NCI-H146 treated with DMSO at 0.1 percent for 48 hours (cell line): ENCODE results near the gene NKAIN4.

ENCODE experiments used
- DNase-seq: peaks from one replicate; lab custom pipeline; 2025; ENCODE audit not compliant: unreplicated experiment; lab: John Stamatoyannopoulos, UW

Gene NKAIN4

DNA sequence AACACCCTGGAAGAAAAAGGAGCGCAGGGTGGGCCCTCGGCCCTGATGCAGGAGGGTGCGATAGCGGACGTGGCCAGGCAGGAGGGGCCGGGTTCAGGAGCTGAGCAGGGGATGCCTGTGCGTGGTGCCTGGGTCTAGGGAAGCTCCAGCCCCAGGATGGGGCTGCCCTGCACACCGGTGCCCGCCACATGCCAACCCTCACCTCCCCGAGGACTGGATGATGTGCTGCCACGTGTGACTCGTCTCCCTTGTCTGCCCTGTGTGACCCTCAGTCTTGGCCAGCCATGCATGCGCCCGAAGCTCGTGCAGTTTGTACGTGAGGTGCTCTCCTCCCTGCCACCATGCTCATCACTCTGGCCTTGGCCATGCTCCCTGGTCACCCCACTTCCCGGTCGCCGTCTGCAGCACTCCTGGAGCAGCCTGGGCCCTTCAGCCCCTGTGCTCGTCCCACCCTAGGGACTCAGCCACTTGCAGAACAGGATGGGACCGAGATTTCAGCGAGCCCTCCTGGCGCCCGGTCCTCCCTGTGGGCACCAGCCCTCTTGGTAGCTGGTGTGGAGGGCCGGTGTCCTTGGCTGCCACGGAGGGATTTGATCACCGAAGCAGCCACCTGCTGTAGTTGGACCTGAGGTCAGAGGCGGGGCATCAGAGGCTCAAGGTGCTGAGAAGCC lies 34.5 kb upstream of the NKAIN4 start:
- no peak for DNase-seq

DNA sequence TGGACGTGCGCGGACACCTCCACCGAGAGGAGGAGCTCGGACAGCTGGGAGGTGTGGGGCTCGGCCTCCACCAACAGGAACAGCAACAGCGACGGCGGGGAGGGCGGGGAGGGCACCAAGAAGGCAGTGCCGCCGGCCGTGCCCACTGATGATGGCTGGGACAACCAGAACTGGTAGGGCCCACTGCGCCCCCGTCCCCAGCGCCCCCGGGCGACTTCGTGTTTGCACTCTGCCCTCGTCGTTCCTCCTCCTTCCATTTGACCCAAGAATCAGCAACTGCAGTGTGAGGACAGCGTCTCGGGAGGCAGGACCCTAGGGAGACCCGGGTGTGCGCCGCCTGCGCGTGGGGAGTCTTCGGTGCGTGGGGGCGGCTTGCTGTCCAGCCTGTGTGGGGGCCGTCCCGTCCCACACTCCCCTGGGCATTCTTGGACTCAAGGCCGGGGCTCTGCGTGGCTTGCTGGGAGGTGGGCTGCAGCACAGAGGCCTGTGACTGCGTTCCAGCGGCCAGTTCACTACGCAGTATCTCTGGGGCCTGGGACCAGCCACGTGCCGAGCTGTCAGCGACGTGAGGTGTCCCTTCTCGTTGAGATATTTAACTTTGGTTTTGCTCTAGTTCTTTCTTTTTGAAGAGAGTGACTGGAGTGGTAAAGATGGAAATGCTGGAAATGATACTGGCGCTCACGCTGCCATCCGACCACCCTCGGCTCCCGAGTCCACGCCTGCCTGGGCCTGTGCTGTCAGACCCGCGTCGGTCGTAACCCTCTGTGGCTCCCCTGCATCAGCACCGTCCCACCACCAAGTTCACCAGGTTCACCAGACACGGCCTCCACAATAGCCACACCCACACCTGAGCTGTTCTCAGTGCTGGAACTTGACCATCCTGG lies 33.7 kb upstream of the NKAIN4 start:
- DNase-seq, result no peak

DNA sequence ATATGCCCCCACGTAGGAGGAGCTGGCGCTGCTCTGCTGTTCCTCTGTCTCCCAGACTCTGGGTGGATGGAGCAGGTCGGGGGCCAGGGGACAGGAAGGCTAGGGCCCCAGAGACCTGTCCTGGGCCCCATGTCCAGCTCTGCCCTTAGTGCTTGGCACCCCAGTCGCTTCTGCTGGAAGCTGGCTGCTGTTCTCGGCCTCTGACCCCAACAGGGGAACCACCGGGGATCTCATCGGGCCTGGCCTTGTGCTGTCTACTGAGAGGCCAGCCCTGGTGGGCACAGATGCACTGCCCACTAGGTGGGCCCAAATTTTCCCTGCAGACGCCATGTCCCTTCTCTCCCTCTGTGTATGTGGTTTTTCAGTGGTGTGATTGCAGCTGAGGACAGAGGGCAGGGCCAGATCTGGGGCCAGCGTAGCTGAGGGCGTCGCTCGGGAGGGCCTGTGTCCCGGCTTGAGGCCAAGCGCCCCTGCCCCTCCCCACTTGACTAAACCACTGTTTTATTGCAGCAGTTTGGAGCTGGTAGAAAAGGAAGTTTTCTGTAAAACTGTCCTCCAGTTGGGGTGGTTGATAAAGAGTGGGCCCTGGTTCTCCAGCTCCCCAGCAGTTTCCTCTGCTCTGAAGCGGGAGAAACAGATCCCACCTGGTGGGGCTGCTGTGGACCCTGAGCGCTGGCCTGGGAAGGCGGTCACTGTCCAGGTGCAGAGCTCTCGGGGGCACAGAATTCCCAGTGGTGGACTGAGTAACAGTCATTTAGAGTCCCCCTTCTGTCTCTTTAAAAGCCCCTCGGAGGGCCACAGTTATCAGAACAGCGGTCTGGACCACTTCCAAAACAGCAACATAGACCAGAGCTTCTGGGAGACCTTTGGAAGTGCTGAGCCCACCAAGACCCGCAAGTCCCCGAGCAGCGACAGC lies 32.8 kb upstream of the NKAIN4 start:
- DNase-seq, result no peak

DNA sequence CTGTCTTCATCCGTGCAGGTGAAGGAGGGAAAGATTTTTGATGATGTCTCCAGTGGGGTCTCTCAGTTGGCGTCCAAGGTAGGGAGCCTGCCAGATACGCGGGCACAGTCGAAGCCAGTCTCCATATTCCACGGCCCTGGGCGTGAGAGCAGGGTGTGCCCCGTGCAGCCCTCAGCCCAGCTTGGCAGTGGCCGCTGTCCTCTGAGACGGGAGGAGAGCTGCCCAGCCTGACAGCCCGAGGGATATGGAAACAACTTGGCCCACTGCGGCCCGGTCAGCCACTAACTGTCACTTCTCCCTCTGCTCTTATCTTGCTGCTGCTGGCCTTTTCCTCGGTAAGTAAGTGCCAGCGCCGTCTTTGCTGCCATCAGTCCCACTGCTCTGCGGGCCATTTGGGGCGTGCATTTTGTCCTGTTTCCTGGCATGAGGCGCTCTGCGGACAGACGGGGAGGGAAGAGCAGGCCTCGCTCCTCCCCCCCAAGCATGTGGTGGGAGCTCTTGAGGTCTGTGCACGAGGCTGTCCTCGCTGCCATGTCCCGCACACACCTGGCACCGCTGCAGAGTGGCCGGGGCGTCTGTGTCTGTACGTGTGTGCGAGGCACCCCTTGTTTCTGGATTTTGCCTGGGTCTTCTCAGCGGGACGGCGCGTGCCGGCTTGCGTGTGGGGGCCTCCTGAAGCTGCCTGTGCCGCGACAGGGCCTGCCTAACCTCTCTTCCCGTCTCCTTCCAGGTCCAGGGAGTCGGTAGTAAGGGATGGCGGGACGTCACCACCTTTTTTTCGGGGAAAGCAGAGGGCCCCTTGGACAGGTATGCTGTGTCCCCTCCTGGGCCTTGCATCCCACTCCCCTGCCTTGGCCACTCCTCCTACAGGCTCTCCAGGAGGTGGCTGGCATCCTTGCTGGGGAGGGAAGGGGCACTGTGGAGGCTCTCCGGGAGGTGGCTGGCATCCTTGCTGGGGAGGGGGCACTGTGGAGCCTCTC lies 31.7 kb upstream of the NKAIN4 start:
- no peak for DNase-seq

DNA sequence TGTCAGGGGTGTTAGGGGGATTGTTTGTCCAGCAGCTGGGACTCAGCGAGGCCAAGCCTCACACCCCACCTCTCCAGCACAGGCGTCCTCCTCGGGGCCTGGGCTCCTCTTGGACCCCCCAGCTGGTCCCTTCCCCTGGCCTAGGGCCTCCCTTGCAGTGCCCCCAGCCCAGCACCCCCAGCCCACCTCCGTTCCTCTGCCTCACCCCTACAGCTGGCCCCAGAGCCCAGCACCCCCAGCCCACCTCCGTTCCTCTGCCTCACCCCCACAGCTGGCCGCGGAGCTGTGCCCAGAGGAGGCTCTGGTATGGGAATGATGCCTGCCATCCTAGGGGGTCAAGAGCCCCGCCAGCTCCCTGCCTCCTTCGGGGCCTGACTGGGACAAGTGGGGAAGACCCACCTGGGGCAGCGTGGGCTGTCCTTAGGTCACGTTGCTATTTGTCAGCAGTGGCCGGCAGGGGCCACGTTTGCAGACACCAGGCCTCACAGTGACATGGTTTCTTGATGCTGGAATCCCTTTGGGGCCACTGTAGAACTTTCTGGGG lies 30.8 kb upstream of the NKAIN4 start:
- no peak for DNase-seq

DNA sequence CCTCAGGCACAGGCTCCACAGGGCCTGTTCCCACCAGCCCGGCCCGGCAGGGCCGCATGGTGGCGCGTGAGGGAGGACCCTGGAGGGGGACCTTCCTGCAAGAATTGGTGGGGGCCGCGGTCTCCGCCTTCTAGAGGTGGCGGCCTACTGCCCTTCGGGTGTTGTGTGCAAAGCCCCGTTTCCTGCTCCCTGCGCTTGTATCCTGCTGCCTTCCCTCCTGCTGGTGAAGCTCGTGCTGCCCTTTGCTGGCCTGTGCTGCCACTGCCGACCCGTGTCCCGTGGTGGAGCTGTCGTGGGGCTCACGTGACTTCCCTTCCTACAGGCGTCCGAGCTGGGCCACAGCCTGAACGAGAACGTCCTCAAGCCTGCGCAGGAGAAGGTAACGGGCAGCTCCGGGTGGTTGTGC lies 30.3 kb upstream of the NKAIN4 start:
- DNase-seq, result no peak

DNA sequence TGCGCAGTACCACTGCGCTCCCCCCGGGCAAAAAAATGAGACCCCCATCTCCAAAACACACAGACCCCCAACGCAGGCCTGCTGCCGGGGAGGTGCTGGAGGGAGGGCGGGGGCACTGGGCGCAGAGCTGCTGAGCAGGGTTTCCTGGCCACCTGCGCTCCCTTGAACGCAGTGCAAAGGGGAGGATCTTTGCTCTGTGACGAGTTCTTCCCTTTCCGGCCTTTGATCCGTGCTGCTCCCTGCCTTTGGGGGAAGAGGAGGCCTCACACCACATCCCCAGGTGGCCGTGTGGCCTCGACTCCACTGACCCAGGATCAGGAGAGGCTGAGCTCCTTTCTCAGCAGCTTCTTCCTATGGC lies 29.8 kb upstream of the NKAIN4 start:
- DNase-seq, result no peak

DNA sequence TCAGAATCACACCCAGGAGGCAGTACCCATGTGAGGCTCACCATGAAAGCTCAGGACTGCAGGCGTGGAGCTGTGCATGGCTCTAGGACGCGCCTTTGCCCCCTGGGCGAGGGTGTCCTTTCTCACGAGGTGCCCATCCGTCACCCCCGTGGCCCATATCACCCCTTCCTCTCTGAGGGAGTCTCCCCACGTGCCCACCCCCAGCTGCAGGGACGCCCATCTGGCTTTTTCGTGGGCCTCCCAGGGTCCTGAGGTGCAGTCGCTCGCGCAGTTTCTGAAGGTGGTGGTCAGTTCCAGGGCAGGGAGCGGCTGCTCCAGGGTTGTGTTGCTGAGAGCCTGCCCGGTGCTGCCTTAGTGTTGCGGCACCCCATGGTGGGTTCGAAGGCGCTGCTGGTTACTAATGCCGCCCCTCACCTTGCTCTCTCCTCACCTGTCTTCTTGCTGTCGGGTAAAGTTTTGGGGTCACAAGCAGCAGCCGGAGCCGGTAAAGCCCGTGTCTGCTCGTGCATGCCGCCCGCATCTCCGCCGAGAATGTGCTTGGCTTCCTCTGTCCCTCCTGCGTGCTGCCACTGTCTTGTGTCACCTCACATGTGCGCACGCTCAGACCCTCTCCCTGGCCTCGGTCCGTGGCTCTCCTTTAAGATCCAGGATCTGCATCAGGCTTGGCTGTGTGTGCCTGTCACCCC lies 29.3 kb upstream of the NKAIN4 start:
- no peak for DNase-seq

DNA sequence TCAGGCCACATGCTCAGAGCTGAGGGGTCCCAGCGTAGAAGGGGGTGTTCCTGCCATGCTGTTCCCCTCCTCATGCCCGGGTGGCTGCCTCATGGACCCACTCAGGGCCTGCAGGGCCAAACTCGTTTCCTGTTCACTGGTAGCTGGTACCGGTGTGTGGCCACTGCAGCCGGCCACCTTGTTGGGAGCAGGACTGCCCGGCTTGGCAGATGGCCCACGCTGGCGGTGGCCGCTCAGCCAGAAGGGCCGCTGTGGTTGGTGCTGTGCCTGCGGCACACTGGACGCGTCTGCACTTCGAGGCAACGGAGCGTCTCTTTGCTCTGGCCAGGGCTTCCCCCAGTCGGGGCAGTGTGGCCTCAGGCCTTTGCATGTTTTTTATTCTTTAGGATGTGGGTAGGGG lies 28.7 kb upstream of the NKAIN4 start:
- no peak for DNase-seq

DNA sequence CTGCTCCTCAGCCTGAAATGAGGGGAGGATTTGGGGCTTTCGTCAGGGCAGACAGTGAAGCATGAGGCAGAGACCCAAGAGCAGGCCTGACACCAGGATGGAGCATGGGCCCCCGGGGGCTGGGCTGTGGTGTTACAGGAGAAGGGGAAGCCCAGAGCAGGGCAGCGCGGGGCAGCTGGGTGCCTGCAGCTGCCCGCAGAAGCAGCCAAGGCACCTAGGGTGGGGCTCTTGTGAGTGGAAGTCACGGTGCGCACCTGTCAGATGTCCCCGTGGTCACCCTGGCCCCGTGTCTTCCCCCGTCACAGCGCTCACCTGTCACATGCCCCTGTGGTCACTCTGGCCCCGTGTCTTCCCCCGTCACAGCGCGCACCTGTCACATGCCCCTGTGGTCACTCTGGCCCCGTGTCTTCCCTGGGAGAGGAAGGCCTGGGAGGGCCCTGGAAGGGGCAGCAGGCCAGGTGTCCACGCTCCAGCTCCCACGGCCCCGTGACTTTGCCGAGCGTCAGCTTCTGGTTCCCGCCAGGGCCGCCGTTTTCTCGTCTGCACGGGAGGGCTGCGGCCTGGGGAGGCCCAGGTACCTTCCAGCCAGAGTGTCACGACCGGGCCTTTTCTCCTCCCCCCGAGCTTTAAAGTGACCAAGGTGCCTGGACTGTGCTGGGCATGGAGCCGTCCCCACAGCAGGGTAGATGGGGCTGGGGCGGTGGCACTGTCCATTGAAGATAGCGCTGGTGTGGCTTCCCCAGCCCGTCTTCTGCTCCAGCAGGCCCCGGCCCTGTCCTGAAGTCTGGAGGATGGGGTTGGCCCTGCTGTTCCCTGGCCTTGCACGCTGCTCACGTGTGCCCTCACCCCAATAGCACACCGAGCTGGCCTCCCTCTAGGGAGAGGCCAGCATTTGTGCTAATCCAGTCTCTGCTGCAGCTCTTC lies 27.7 kb upstream of the NKAIN4 start:
- DNase-seq, result no peak

DNA sequence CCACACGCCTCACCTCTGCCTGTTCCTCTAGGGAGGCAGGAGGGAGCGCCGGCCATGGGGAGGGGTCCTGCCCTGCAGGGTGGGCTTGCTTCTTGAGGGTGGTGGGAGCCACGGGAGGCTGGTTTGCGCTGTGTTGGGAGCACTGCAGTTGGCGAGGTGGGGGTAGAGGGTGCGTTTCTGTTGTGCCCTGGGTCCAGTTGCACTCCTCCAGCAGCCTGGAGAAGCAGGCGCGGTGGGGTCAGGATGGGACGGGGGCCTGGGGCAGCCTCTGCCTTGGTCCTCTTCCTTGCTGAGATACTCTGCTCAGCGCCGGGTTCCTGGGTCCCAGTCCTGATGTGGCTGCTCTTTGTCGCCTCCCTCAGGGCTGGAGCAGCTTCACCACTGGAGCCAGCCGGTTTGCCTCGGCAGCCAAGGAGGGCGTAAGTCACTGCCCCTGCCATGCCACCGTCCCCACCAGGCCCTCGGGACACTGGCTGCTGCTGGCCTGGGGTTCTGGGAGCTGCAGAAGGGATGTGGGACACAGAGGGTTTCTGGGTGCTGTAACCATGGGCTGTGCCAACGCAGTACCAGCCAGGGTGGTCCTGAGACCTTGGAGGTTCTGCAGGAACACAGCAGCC lies 26.8 kb upstream of the NKAIN4 start:
- DNase-seq, result no peak

DNA sequence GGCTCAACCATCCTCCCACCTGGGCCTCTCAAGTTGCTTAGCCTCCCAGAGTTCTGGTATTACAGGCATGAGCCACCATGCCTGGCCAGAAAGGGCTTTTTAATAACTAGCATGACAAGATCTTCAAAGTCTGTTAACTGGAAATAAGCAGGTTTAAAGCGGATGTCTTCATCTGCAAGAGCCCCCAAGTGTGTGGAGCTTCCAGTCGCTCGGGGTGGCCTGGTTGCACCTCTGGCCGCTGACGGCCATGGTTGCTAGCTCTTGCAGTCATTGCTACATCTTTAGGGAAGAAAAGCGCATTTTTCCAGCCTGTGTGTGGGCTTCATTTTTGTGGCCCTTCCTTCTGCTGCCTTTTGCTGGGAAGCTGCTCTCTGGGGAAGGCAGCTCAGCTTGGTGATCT lies 26.1 kb upstream of the NKAIN4 start:
- DNase-seq, result no peak

DNA sequence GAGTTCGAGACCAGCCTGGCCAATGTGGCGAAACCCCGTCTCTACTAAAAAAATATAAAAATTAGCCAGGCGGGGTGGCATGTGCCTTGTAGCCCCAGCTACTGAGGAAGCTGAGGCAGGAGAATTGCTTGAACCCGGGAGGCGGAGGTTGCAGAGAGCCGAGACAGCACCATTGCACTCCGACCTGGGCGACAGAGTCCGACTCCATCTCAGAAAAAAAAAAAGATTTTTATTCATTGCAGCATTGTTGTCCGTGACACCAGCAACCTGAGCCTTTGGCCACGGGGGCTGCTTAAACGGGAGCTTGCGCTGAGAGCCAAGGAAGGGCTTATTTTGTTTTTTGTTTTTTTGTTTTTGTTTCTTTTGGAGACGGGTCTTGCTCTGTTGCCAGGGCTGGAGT lies 25.7 kb upstream of the NKAIN4 start:
- no peak for DNase-seq

DNA sequence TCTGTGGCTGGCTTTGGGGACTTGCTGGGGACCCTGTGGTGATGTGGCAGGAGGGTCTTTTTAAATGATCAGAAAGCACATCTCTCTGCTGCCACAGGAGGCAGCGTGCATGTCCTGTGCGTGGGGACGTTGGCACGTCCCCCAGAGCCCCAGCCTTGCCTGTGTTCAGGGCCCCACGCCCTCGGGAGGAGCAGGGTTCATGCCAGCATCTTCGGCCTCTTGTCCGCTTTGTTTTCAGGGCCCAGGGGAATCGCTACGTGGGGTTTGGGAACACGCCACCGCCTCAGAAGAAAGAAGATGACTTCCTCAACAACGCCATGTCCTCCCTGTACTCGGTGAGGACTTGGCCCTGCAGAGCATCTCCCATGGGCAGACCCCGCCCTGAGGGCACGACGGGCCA lies 24.4 kb upstream of the NKAIN4 start:
- no peak for DNase-seq

DNA sequence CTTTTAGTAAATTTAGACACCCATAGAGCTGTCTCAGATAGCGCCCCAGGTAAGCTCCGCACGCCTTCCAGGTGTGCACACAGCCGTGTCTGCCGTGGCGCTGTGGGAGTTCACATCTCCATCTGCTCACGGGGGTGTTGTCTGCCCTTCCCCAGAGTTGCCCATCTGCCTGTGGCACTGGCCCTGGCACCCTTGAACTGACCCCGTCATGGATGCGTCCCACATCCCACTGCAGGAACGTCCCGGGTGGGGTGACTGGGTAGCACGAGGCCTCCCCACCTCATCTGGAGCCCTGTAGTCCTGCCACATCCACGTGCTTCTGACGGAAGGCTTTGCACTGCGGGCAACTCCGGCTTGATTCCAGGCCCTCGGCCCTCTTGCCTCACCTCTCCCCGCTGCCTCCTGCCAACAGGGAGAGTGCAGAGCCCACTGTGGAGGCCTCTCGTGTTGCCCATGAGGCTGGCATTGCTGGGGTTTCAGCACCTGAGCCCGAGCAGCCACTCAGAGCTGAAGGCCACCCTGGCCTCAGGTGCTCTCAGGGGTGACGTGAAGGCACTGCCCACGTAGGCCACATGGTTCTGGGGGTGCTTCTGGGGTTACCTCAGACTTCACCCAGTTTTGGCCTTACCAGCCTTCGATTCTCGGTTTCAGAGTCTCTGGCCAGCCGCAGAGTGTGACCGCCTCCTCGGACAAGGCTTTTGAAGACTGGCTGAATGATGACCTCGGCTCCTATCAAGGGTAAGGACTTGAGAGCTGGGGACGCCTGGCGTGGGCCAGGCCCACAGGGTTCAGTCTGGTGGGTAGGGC lies 23.4 kb upstream of the NKAIN4 start:
- DNase-seq, result no peak

DNA sequence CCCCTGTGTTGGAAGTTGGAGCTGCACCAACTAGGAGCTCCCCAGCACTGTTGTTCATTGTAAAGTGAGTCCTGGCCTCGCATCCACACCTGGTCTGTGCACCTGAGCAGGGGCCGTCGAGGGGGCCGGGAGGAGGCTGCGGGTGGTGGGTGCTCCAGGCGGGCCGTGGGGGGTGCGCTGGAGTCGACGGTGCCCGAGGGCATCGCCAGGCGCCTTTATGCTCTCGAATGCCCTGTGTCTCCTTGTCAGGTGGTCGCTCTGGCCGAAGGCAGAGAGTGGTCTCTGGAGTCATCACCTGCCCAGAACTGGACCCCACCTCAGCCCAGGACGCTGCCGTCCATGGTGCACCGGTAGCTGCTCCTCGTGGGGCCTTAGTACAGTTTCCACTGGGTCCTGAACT lies 22.7 kb upstream of the NKAIN4 start:
- no peak for DNase-seq

DNA sequence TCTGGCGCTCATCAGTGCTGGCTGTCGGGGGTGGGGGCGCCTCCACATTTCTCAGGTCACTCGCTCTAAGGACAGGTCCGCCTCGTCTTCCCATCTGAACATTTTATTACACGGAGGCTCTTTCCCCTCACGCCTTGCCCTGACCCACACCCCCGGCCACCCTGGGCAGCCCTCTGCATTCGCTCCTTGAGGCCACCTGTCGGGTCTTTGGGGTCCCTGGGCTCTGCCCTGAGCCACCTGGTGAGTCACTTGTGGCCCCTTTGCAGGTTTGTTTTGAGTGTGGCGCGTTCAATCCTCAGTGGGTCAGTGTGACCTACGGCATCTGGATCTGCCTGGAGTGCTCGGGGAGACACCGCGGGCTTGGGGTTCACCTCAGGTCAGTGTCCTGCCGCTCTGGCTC lies 21.6 kb upstream of the NKAIN4 start:
- DNase-seq, result no peak
